ENCODE data around the gene MC1R.

- TF ChIP-seq CTCF (conservative IDR thresholded peaks at IDR 0.05; ENCODE audit: low read depth, low read length), result no peak
- no peak for TF ChIP-seq MAFK (IDR thresholded peaks at IDR 0.05; ENCODE audit: low read depth, low read length)
- no peak for TF ChIP-seq POLR2A (IDR thresholded peaks at IDR 0.05; ENCODE audit: low read depth, low read length)
Observed at GRCh38 chr16:89913408-89914387, 5.0 kb upstream of the MC1R start.

Measured in IMR-90 (cell line).